Trophoblast cell (in vitro differentiated cells and primary cell): ENCODE data around the gene MFAP2.

ENCODE experiments used
- DNase-seq, 2 donors: peaks; one replicate each; pipeline ENCODE4 v3.0.0-alpha.2; 2016
- H2AFZ ChIP-seq: 2 replicates; pipeline ENCODE4 v1.6.1; 2013; ENCODE audit warnings: low read length, moderate library complexity, mild to moderate bottlenecking; ENCODE audit not compliant: insufficient read depth, poor library complexity
- H2AK5ac ChIP-seq: 2 replicates; pipeline ENCODE4 v1.6.1; 2013; ENCODE audit warnings: mild to moderate bottlenecking, low read length
- H2BK120ac ChIP-seq: 2 replicates; pipeline ENCODE4 v1.6.1; 2013; ENCODE audit warnings: low read length, mild to moderate bottlenecking, moderate library complexity; ENCODE audit not compliant: insufficient read depth, poor library complexity
- H2BK12ac ChIP-seq: 2 replicates; pipeline ENCODE4 v1.6.1; 2013; ENCODE audit warnings: mild to moderate bottlenecking, low read length, moderate library complexity
- H2BK5ac ChIP-seq: 2 replicates; pipeline ENCODE4 v1.6.1; 2013; ENCODE audit warnings: low read length, low read depth, moderate library complexity, mild to moderate bottlenecking; ENCODE audit not compliant: poor library complexity
- H3K14ac ChIP-seq: 2 replicates; pipeline ENCODE4 v1.6.1; 2013; ENCODE audit warnings: mild to moderate bottlenecking, low read length
- H3K18ac ChIP-seq: 2 replicates; pipeline ENCODE4 v1.6.1; 2013; ENCODE audit warnings: mild to moderate bottlenecking, low read length
- H3K23ac ChIP-seq: 2 replicates; pipeline ENCODE4 v1.6.1; 2013; ENCODE audit warnings: low read length
- H3K27ac ChIP-seq: 2 replicates; pipeline ENCODE4 v1.5.1; 2013; ENCODE audit warnings: low read depth, mild to moderate bottlenecking, inconsistent platforms, low read length, moderate library complexity
- H3K27me3 ChIP-seq: 2 replicates; pipeline ENCODE4 v1.6.1; 2013; ENCODE audit warnings: inconsistent platforms, mild to moderate bottlenecking, low read length, moderate library complexity; ENCODE audit not compliant: insufficient read depth
- H3K36me3 ChIP-seq, 2 experiments: 1 replicate in 1 of 2; 2 replicates in 1 of 2; pipeline ENCODE4 v1.6.1; 2013; ENCODE audit warnings: low read length in 2 of 2, mild to moderate bottlenecking in 2 of 2, moderate library complexity in 1 of 2; ENCODE audit not compliant: insufficient read depth in 2 of 2, control insufficient read depth in 1 of 2
- H3K4ac ChIP-seq: 2 replicates; pipeline ENCODE4 v1.6.1; 2013; ENCODE audit warnings: low read depth, mild to moderate bottlenecking, low read length, moderate library complexity
- H3K4me1 ChIP-seq, 2 experiments: 1 replicate in 1 of 2; 2 replicates in 1 of 2; pipeline ENCODE4 v1.6.1; 2013; ENCODE audit warnings: low read length in 2 of 2, mild to moderate bottlenecking in 2 of 2, moderate library complexity in 1 of 2; ENCODE audit not compliant: insufficient read depth in 2 of 2, control insufficient read depth in 1 of 2
- H3K4me2 ChIP-seq: 2 replicates; pipeline ENCODE4 v1.6.1; 2013; ENCODE audit warnings: inconsistent platforms, mild to moderate bottlenecking, low read length, moderate library complexity
- H3K4me3 ChIP-seq: 2 replicates; pipeline ENCODE4 v1.5.1; 2013; ENCODE audit warnings: mild to moderate bottlenecking, low read depth, low read length, inconsistent platforms
- H3K79me1 ChIP-seq: one replicate; pipeline ENCODE4 v1.6.1; 2013; ENCODE audit warnings: low read length
- H3K79me2 ChIP-seq: 2 replicates; pipeline ENCODE4 v1.6.1; 2013; ENCODE audit warnings: low read length, mild to moderate bottlenecking; ENCODE audit not compliant: control insufficient read depth, insufficient read depth, poor library complexity
- H3K9ac ChIP-seq: 2 replicates; pipeline ENCODE4 v1.6.1; 2013; ENCODE audit warnings: mild to moderate bottlenecking, low read length
- H3K9me3 ChIP-seq: 2 replicates; pipeline ENCODE4 v1.6.1; 2013; ENCODE audit warnings: low read depth, mild to moderate bottlenecking, control low read depth, inconsistent platforms, low read length; ENCODE audit not compliant: insufficient read depth
- H4K12ac ChIP-seq: 2 replicates; pipeline ENCODE4 v1.6.1; 2013; ENCODE audit warnings: low read depth, mild to moderate bottlenecking, low read length, moderate library complexity
- H4K8ac ChIP-seq: 2 replicates; pipeline ENCODE4 v1.6.1; 2013; ENCODE audit warnings: low read depth, mild to moderate bottlenecking, low read length, moderate library complexity
- H4K91ac ChIP-seq: one replicate; pipeline ENCODE4 v1.6.1; 2013; ENCODE audit warnings: low read depth, mild to moderate bottlenecking, low read length, moderate library complexity
- WGBS: extraction: QIAGEN DNeasy Blood & Tissue Kit; methylation state at CpG from one replicate; pipeline ENCODE4 v1.1.7; 2013; ENCODE audit warnings: missing lambda C conversion rate; ENCODE audit not compliant: insufficient read length, insufficient coverage; ENCODE audit errors: extremely low coverage; 5-methylcytosine and 5-hydroxymethylcytosine counted together

Gene MFAP2

DNA sequence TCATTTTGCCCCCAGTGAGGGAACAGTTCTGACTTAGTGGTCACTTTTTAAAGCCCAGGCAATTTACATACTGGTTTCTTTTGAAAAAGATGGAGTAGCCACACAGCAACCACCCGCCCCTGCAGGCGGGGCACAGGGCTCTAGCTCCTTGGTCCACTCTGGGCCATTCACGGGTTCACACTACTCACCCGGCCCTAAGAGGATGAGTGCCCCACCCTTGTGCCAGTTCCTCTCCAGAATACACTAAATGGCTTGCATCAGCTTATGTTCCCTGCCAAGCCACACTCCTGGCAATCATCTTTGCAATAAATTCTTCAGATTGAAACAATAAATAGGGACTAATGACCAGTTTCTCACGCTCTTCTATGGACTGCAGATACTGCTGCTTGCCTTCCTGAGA is 47.0 kb upstream of the MFAP2 start:
- Histone ChIP-seq H3K79me2 (no peaks in the 10 kb centered on the region), H3K4me3 (no peak overlapping the region), H3K9ac (no peak overlapping the region), H2BK12ac (no peak overlapping the region), H3K9me3 (peaks cover 3% of the 10 kb centered on the region), H2BK5ac (no peak overlapping the region), H3K27me3 (no peaks in the 10 kb centered on the region), H4K91ac (no peak overlapping the region), H4K12ac (no peak overlapping the region), H3K79me1 (peaks cover 2% of the 10 kb centered on the region), H2BK120ac (no peak overlapping the region), H3K23ac (no peak overlapping the region), H3K4me1 (peaks cover 2 to 12% of the 10 kb centered on the region in 2 experiments), H3K4ac (no peak overlapping the region), H3K36me3 (peaks cover 20 to 55% of the 10 kb centered on the region in 2 experiments), H3K14ac (no peak overlapping the region), H2AFZ (no peak overlapping the region), H2AK5ac (no peak overlapping the region), H3K27ac (no peak overlapping the region), H4K8ac (no peak overlapping the region), H3K4me2 (no peak overlapping the region), H3K18ac (no peak overlapping the region)
- DNase-seq = no peak
- WGBS = no CpG with 5 or more reads among the region's 5 CpGs

DNA sequence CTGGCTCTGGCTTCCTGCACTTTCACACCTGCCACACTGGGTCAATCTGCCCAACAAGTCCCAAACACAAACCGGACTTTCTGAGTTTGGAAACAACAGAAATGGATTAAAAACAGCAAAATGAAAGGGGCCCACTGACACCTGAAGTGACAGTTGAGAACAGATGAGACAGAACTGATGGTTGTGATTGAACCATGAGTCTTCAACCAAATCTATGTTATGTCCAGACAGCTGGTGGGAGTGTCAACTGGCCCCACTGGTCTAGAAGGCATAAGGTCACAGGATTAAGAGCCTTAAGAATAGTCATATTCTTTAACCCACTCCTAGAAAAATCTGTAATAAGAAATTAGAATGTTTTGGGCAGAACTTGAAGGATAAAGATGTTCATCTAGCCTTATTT is 44.3 kb upstream of the MFAP2 start:
- Histone ChIP-seq H3K4me3 (no peak overlapping the region), H2BK12ac (no peak overlapping the region), H4K91ac (no peak overlapping the region), H2AK5ac (no peak overlapping the region), H3K79me2 (no peaks in the 10 kb centered on the region), H2BK120ac (no peak overlapping the region), H3K4me1 (peaks cover 9 to 19% of the 10 kb centered on the region in 2 experiments), H3K4ac (no peak overlapping the region), H3K27me3 (no peaks in the 10 kb centered on the region), H3K18ac (no peak overlapping the region), H3K23ac (no peak overlapping the region), H3K27ac (no peak overlapping the region), H3K36me3 (peaks cover 40 to 74% of the 10 kb centered on the region in 2 experiments), H3K79me1 (peaks cover 2% of the 10 kb centered on the region), H3K9me3 (peaks cover 3% of the 10 kb centered on the region), H2BK5ac (no peak overlapping the region), H4K8ac (no peak overlapping the region), H3K4me2 (no peak overlapping the region), H3K14ac (no peak overlapping the region), H2AFZ (no peak overlapping the region), H3K9ac (no peak overlapping the region), H4K12ac (no peak overlapping the region)
- no peak for DNase-seq
- WGBS = no CpG with 5 or more reads among the region's 1 CpG

DNA sequence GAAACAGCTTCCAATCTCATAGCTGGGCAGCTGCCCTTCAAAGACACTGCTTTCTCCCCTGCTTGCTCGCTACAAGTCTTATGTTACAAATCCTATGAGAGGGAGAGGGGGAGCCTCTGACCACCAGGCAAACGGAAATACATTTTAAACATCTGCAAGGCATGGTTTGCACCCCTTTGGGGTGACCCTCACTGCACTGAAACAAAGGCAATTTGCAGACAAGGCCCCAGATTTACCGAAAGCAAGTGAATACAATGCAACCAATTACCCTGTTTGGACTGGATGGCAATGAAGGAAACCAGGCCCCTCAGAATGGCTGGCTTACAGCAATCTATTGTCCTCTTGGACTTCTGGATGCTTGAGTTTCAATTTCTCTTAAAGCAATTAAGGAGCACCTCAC is 43.2 kb upstream of the MFAP2 start:
- Histone ChIP-seq H3K4me1 (peaks cover 9 to 19% of the 10 kb centered on the region in 2 experiments), H2BK5ac (no peak overlapping the region), H3K14ac (no peak overlapping the region), H3K36me3 (peaks cover 38 to 68% of the 10 kb centered on the region in 2 experiments), H3K9ac (no peak overlapping the region), H3K9me3 (peaks cover 3% of the 10 kb centered on the region), H3K23ac (no peak overlapping the region), H4K91ac (no peak overlapping the region), H3K4me3 (no peak overlapping the region), H3K18ac (no peak overlapping the region), H2BK120ac (no peak overlapping the region), H3K4ac (no peak overlapping the region), H2BK12ac (no peak overlapping the region), H3K79me1 (peaks cover 2% of the 10 kb centered on the region), H3K27me3 (no peaks in the 10 kb centered on the region), H3K79me2 (no peaks in the 10 kb centered on the region), H4K8ac (no peak overlapping the region), H2AFZ (no peak overlapping the region), H3K4me2 (no peak overlapping the region), H3K27ac (peak overlapping the region; percentile 35), H4K12ac (no peak overlapping the region), H2AK5ac (no peak overlapping the region)
- WGBS = no CpG with 5 or more reads among the region's 3 CpGs
- no peak for DNase-seq

DNA sequence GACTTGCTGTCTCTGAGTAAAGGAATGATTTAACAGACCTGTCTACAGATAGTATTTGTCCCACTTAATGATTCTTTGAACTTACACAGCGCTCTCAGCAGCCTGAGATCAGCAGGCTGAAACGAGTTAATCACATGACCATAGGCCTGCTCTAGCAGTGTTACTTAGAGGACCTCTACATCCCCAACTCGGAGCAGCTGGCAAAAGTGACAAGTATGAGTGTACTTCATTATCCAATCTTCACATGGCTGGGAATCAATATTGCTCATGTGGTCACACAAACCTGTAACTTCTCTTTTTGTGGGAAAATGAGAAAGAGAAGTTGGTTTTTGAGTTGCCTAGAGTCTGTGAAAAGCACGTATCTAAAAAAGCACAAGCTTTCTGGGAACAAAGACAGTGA is 42.7 kb upstream of the MFAP2 start:
- no peak overlapping the region for H3K9ac ChIP-seq
- no peak overlapping the region for H2AK5ac ChIP-seq
- no peak overlapping the region for H4K8ac ChIP-seq
- H3K79me2 ChIP-seq = no peaks in the 10 kb centered on the region
- no peak overlapping the region for H2BK5ac ChIP-seq
- H3K14ac ChIP-seq = no peak overlapping the region
- H3K27ac ChIP-seq = peak overlapping the region; percentile 35
- no peak overlapping the region for H2BK120ac ChIP-seq
- no peak overlapping the region for H2AFZ ChIP-seq
- H3K9me3 ChIP-seq = peaks cover 3% of the 10 kb centered on the region
- no peak overlapping the region for H4K12ac ChIP-seq
- peaks cover 41 to 69% of the 10 kb centered on the region in 2 experiments for H3K36me3 ChIP-seq
- H3K4ac ChIP-seq = no peak overlapping the region
- H3K27me3 ChIP-seq = no peaks in the 10 kb centered on the region
- H3K18ac ChIP-seq = no peak overlapping the region
- H3K4me2 ChIP-seq = no peak overlapping the region
- peaks cover 2% of the 10 kb centered on the region for H3K79me1 ChIP-seq
- no peak overlapping the region for H3K4me3 ChIP-seq
- DNase-seq = no peak
- no peak overlapping the region for H4K91ac ChIP-seq
- no peak overlapping the region for H2BK12ac ChIP-seq
- peaks cover 9 to 19% of the 10 kb centered on the region in 2 experiments for H3K4me1 ChIP-seq
- no CpG with 5 or more reads among the region's 4 CpGs for WGBS
- H3K23ac ChIP-seq = no peak overlapping the region
